Keratinocyte (primary cell): Measurements from ENCODE around the gene LFNG. TPM values are rescaled to one million over a fixed set of nuclear protein-coding genes. Genes with fewer than 3 reads are reported as not detected.

Source experiments
- DNase-seq: peaks from one replicate; pipeline ENCODE4 v3.0.0-alpha.2; 2011; ENCODE audit warnings: low read depth, missing footprints, low spot score
- FAIRE-seq: peaks from 2 replicates; lab custom pipeline; 2011; peaks lifted over from hg19 to GRCh38; lab: Jason Lieb, UNC
- H2AFZ ChIP-seq: 2 replicates; pipeline ENCODE4 v1.6.0; 2012; ENCODE audit warnings: low read length, control low read depth, inconsistent platforms; ENCODE audit not compliant: control insufficient read depth
- H3K27ac ChIP-seq: 2 replicates; pipeline ENCODE4 v1.5.1; 2011; ENCODE audit warnings: low read length; ENCODE audit not compliant: control insufficient read depth, insufficient read depth
- H3K27me3 ChIP-seq: 3 replicates; pipeline ENCODE4 v1.6.0; 2011; ENCODE audit warnings: low read length; ENCODE audit not compliant: control insufficient read depth, insufficient read depth; ENCODE audit errors: extremely low read depth
- H3K36me3 ChIP-seq, 2 experiments: 2 replicates in 1 of 2; 3 replicates in 1 of 2; pipeline ENCODE4 v1.5.1; 2011; ENCODE audit warnings: low read length in 2 of 2, mild to moderate bottlenecking in 1 of 2; ENCODE audit not compliant: control insufficient read depth in 2 of 2, insufficient read depth in 2 of 2; ENCODE audit errors: extremely low read depth in 1 of 2
- H3K4me1 ChIP-seq: 3 replicates; pipeline ENCODE4 v1.5.1; 2011; ENCODE audit warnings: low read length; ENCODE audit not compliant: control insufficient read depth, insufficient read depth; ENCODE audit errors: extremely low read depth
- H3K4me2 ChIP-seq: 3 replicates; pipeline ENCODE4 v1.6.0; 2011; ENCODE audit warnings: low read depth, low read length; ENCODE audit not compliant: control insufficient read depth, insufficient read depth; ENCODE audit errors: extremely low read depth
- H3K4me3 ChIP-seq, 3 experiments: fragments of 200-600 bp in 1 of 3; sonication (generic) in 1 of 3; 2 replicates in 2 of 3; 3 replicates in 1 of 3; pipeline ENCODE4 v1.5.1; 2011 to 2016; ENCODE audit warnings: low read length in 3 of 3, mild to moderate bottlenecking in 3 of 3, control low read depth in 2 of 3, inconsistent platforms in 1 of 3, low read depth in 1 of 3, mixed read lengths in 1 of 3, mixed run types in 1 of 3, moderate library complexity in 1 of 3; ENCODE audit not compliant: control insufficient read depth in 2 of 3, insufficient read depth in 2 of 3; ENCODE audit errors: extremely low read depth in 1 of 3
- H3K79me2 ChIP-seq: 2 replicates; pipeline ENCODE4 v1.6.0; 2012; ENCODE audit warnings: low read length; ENCODE audit not compliant: control insufficient read depth, insufficient read depth
- H3K9ac ChIP-seq: 3 replicates; pipeline ENCODE4 v1.6.0; 2011; ENCODE audit warnings: low read length; ENCODE audit not compliant: control insufficient read depth, insufficient read depth; ENCODE audit errors: extremely low read depth
- H3K9me1 ChIP-seq: 3 replicates; pipeline ENCODE4 v1.6.0; 2011; ENCODE audit warnings: low read length; ENCODE audit not compliant: control insufficient read depth, insufficient read depth; ENCODE audit errors: extremely low read depth
- H3K9me3 ChIP-seq: 2 replicates; pipeline ENCODE4 v1.5.1; 2012; ENCODE audit warnings: low read depth, low read length; ENCODE audit not compliant: control insufficient read depth
- H4K20me1 ChIP-seq: 3 replicates; pipeline ENCODE4 v1.6.0; 2011; ENCODE audit warnings: low read length; ENCODE audit not compliant: control insufficient read depth, insufficient read depth; ENCODE audit errors: extremely low read depth
- EZH2 ChIP-seq: IDR thresholded peaks from one replicate; pipeline ENCODE4 v1.6.1; 2012; ENCODE audit warnings: inconsistent platforms, mild to moderate bottlenecking, low read length, moderate library complexity
- dilution Hi-C: fragments of 300-500 bp; cut with MboI; formaldehyde crosslinking; loops from one replicate; pipeline ENCODE4 v1.7.0; 2020; ENCODE audit warnings: low sequenced_read_pairs; ENCODE audit not compliant: extremely low pct_ligation_motif_present
- polyA plus RNA-seq, 5 experiments: library from polyadenylated mRNA; depleted of rRNA in 3 of 5; stranded (reverse) in 3 of 5; stranded (forward) in 1 of 5; unstranded in 1 of 5; fragments of >200 nt; gene quantifications; 1 replicate in 1 of 5; 2 replicates in 3 of 5; 3 replicates in 1 of 5; pipeline versions ENCODE4 v1.2.1 to v1.2.3, GENCODE V29; 2011 to 2012; ENCODE audit warnings: missing spikeins in 2 of 5, low read depth in 1 of 5, low replicate concordance in 1 of 5
- TF ChIP-seq, protein P1 (sequence below), 3 experiments: IDR thresholded peaks in 1 of 3; conservative IDR thresholded peaks in 1 of 3; optimal IDR thresholded peaks in 1 of 3; 2 replicates in 2 of 3; 3 replicates in 1 of 3; pipeline versions ENCODE3 to v1.5.1; 2011; ENCODE audit warnings: low read length in 3 of 3, mild to moderate bottlenecking in 3 of 3, moderate library complexity in 2 of 3, control low read depth in 1 of 3, inconsistent platforms in 1 of 3; ENCODE audit not compliant: insufficient read depth in 2 of 3; ENCODE audit errors: extremely low read depth in 1 of 3

LFNG gene
- polyA plus RNA-seq, 1 donor (not counting 4 experiments of a cell fraction or from before 2014, with no cell fraction given): 17.7 TPM

DNA sequence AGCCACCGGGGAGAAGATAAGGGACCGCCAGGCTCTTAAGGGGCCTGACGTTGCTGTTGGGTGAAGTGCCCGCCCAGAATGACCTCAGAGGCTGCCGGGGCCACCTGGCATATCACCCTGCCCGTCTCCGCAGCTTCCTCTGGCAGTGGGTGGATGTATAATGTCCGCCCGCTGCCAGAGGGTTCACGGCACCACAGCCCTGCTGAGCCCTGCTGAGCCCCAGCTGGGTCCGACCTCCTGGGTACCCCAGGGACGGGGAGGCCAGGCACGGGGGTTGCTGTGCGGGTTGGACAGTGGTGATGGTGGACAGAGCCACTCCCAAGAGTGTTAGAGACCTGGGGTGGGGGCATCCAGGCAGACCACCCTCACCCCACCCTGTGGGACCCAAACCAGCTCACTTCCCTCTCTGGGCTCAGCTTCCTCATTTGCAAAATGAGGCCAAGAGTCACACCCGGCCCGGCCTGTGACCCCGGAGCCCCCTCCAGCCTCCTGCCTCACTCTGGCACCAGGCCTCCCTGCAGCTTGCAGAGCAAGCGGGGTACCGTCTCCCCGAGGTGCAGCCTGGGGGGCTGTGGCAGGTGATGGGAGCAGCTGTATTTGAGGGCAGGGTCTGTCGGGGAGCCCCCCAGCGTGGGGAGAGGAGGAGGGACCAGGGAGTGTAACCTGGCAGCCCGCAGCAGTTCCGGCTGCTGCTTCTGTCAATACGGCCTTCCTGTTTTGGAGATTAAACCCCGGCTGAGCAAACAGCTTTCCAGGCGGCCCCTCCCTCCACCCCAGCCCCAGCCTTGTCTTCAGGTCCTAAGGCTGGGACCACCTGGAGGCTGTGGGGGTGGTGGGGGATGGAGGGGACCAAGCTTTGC, 8.4 kb upstream of the LFNG start:
- Histone ChIP-seq H3K9me1 (no peaks in the 10 kb centered on the region), H3K4me2 (no peak overlapping the region), H4K20me1 (no peaks in the 10 kb centered on the region), H3K36me3 (no peaks in the 10 kb centered on the region), H3K4me1 (peaks cover 22% of the 10 kb centered on the region), H3K9ac (no peak overlapping the region), H3K27me3 (peaks cover 10% of the 10 kb centered on the region), H2AFZ (no peak overlapping the region), H3K9me3 (no peaks in the 10 kb centered on the region), H3K4me3 (no peak overlapping the region), H3K27ac (no peak overlapping the region), H3K79me2 (no peaks in the 10 kb centered on the region)
- no peak for DNase-seq
- dilution Hi-C loops: no loop called here
- TF ChIP-seq, protein P1, sequence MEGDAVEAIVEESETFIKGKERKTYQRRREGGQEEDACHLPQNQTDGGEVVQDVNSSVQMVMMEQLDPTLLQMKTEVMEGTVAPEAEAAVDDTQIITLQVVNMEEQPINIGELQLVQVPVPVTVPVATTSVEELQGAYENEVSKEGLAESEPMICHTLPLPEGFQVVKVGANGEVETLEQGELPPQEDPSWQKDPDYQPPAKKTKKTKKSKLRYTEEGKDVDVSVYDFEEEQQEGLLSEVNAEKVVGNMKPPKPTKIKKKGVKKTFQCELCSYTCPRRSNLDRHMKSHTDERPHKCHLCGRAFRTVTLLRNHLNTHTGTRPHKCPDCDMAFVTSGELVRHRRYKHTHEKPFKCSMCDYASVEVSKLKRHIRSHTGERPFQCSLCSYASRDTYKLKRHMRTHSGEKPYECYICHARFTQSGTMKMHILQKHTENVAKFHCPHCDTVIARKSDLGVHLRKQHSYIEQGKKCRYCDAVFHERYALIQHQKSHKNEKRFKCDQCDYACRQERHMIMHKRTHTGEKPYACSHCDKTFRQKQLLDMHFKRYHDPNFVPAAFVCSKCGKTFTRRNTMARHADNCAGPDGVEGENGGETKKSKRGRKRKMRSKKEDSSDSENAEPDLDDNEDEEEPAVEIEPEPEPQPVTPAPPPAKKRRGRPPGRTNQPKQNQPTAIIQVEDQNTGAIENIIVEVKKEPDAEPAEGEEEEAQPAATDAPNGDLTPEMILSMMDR (optimal IDR thresholded peaks at IDR 0.05 in 1 of 3, IDR thresholded peaks at IDR 0.05 in 1 of 3, conservative IDR thresholded peaks at IDR 0.05 in 1 of 3; ENCODE audit: extremely low read depth in 1 of 3, insufficient read depth in 2 of 3, low read length in 3 of 3): no peak
- no peak for TF ChIP-seq EZH2
- no peak for FAIRE-seq

DNA sequence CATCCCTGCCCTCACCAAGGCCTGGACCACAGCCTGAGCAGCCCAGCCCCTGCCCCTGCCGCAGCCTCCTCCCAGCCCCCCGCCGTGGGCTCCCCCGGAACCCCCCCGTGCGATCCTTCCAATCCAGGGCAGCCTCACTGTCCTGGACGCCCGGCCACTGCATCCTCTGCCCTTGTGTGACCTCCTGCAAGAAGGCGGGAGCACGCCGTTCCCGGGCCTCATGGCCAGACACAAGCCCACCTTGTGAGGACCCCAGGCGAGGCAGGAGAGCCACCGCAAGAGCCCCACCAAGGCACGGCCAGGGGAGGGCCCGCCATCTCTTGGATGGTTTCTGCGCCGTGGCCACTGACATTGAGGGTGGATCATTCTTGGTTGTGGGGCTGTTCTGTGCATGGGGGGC, 7.8 kb upstream of the LFNG start:
- no peaks in the 10 kb centered on the region for H3K9me3 ChIP-seq
- H3K4me1 ChIP-seq: peaks cover 24% of the 10 kb centered on the region
- H3K4me3 ChIP-seq: no peak overlapping the region
- H3K4me2 ChIP-seq: no peak overlapping the region
- no peaks in the 10 kb centered on the region for H3K79me2 ChIP-seq
- no peaks in the 10 kb centered on the region for H3K36me3 ChIP-seq
- H2AFZ ChIP-seq: no peak overlapping the region
- no peaks in the 10 kb centered on the region for H4K20me1 ChIP-seq
- DNase-seq (no peak), FAIRE-seq (no peak)
- H3K9ac ChIP-seq: no peak overlapping the region
- no peaks in the 10 kb centered on the region for H3K9me1 ChIP-seq
- H3K27me3 ChIP-seq: peaks cover 10% of the 10 kb centered on the region
- H3K27ac ChIP-seq: no peak overlapping the region
- no peak for TF ChIP-seq EZH2
- TF ChIP-seq, protein P1 (optimal IDR thresholded peaks at IDR 0.05 in 1 of 3, IDR thresholded peaks at IDR 0.05 in 1 of 3, conservative IDR thresholded peaks at IDR 0.05 in 1 of 3; ENCODE audit: extremely low read depth in 1 of 3, insufficient read depth in 2 of 3, low read length in 3 of 3): no peak
- dilution Hi-C loops: no loop called here
